Stomach (tissue), 4 donors: ENCODE data around the gene BANF2.

Experiments
- POLR2A ChIP-seq, 4 donors: fragments of 450-650 bp; IDR thresholded peaks; one replicate each; pipeline ENCODE4 v1.6.1; 2016; ENCODE audit warnings: antibody characterized with exemption in 4 of 4, control low read depth in 2 of 4, mild to moderate bottlenecking in 1 of 4, moderate library complexity in 1 of 4
- TF ChIP-seq, protein P1 (sequence below), 7 experiments: fragments of 450-650 bp in 4 of 7; fragments of 200-600 bp in 3 of 7; sonication (generic) in 3 of 7; IDR thresholded peaks; one replicate each; pipeline ENCODE4 v1.5.1; 2016 to 2019; ENCODE audit warnings: antibody characterized with exemption in 7 of 7, control low read depth in 2 of 7, mild to moderate bottlenecking in 1 of 7

DNA sequence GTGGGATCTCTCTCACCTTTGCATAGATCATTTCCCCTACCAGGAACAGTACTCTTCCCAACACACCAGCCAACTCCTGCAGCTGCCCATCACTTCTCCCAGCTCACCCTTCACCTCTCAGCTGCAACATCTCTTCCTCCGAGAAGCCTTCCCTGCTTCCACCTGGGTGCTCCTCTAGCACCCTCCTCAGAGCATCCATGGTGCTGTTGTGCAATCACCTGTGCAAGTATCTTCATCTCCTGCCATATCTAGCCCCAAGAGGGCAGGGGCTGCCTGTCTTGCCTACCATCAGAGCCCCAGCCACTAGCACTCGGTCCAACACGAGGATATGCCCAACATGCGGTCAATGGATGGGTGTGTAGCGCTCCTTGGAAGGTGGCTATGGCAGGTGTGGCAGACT is 75.8 kb downstream of the BANF2 start:
- TF ChIP-seq, protein P1, sequence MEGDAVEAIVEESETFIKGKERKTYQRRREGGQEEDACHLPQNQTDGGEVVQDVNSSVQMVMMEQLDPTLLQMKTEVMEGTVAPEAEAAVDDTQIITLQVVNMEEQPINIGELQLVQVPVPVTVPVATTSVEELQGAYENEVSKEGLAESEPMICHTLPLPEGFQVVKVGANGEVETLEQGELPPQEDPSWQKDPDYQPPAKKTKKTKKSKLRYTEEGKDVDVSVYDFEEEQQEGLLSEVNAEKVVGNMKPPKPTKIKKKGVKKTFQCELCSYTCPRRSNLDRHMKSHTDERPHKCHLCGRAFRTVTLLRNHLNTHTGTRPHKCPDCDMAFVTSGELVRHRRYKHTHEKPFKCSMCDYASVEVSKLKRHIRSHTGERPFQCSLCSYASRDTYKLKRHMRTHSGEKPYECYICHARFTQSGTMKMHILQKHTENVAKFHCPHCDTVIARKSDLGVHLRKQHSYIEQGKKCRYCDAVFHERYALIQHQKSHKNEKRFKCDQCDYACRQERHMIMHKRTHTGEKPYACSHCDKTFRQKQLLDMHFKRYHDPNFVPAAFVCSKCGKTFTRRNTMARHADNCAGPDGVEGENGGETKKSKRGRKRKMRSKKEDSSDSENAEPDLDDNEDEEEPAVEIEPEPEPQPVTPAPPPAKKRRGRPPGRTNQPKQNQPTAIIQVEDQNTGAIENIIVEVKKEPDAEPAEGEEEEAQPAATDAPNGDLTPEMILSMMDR (IDR thresholded peaks at IDR 0.05), result no peak
- TF ChIP-seq POLR2A (IDR thresholded peaks at IDR 0.05), result no peak
